HG03095 (cell line): ENCODE data around the gene ELAVL2.

Source experiments
- ATAC-seq: cut with Tn5 transposase; IDR thresholded peaks from one replicate; pipeline ENCODE4 v1.9.1; 2021; ENCODE audit warnings: moderate library complexity; ENCODE audit not compliant: unreplicated experiment

The ELAVL2 gene

GRCh38 chr9:23774266-23774665 lies 51.8 kb downstream of the ELAVL2 start:
- no peak for ATAC-seq

- no peak for ATAC-seq
Measured at GRCh38 chr9:23772385-23772783, 53.7 kb downstream of the ELAVL2 start.

DNA sequence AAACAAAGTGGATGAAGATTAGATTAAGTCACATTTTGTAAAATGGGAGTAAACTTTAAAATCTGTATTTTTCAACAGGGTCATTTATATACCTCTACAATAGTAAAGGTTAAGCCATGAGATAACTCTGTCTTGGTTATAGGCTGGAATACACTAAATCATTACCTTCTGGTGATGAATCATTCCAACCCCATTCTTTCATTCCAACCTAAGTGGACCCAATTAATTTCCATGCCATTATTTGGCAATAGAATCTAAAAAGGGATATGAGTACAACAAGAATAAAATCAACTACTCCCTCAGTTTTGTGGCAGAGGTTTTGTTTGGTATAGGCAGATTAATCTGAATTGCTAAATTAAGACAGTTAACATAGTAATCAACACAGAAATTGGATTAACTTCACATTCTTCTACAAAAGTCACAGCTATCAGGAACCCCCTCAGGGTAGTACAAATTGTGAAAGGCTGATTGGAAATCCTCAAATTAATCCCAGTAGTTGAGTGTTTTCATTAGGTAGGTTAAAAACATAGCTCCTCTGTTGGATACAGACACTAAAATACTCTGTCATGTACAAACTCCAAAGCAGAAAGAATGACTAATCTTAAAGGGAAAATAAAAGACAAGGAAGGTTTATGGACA lies 54.2 kb downstream of the ELAVL2 start:
- ATAC-seq, result no peak

GRCh38 chr9:23769307-23769935 lies 56.6 kb downstream of the ELAVL2 start:
- no peak for ATAC-seq

GRCh38 chr9:23768861-23769260 lies 57.2 kb downstream of the ELAVL2 start:
- ATAC-seq, result no peak

- no peak for ATAC-seq
Measured at GRCh38 chr9:23766613-23767012, 59.4 kb downstream of the ELAVL2 start.

GRCh38 chr9:23765561-23765960 lies 60.5 kb downstream of the ELAVL2 start:
- no peak for ATAC-seq

DNA sequence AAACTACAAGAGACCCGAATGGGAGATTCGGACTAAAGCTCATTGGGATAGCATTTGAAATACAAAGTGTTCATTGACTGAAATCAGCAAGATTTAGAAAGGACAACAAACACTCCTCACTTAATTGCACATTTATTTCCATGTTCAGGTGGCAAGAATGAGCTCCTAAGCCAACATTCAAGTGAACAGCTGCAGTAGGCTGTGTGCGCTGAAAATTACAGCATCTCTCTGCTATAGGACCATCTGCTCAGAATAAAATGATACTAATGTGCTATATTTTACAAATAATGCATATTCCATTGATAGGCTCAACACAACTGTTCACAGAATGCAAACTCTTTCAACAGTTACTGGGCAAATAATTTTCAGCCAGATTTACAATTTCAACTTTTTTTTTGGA lies 61.8 kb downstream of the ELAVL2 start:
- ATAC-seq, result no peak

DNA sequence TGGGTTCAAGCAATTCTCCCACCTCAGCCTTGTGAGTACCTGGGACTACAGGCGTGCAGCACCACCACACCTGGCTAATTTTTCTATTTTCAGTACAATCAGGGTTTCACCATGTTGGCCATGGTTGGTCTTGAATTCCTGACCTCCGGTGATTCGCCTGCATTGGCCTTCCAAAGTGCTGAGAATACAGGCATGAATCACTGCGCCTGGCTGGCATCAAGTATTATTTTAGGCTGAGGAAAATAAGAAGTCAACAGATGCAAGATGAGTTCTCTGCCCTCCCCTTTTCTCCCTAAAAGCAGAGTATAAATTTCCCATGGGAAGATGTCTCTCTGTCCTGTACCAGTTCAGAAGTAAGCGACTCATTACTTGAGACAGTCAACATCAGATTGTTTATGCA lies 71.5 kb downstream of the ELAVL2 start:
- no peak for ATAC-seq

DNA sequence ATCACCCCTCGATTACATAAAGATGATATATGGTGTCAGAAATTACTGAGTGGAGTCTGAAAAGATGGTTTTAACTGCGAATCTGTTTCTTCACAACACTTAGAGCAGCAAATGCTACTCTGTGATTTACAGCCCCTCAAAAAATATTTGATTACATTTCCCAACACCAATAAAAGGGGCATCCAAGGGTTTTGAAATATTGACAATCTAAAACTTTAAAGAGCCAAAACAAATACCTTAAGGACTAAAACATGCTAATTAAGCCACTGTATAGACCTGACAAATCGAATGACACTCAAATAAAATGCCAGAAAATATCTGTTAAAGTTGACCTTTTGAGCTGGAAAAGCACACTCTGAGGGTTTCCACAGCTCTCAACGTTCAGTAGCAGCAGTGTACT lies 73.2 kb downstream of the ELAVL2 start:
- no peak for ATAC-seq

GRCh38 chr9:23751633-23752032 lies 74.4 kb downstream of the ELAVL2 start:
- no peak for ATAC-seq

DNA sequence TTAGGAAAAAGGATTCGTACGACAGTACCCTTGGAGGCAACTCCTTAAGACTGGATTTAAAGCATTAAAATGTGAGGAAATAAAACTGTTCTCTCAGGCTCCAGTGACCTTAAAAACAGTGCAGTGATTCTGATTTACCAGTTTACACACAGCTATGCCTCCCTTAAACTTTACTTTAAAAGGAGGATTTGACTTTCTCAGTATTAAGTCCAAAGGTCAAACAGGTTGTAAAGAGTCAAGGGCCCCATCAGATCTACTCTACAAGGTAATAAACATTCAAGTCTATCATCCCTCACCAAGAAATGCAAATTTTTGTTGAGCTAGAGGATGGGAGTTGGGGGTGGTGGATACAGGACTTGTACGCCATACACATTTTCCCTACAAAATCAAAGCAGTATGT lies 75.2 kb downstream of the ELAVL2 start:
- no peak for ATAC-seq

GRCh38 chr9:23747088-23748075 lies 78.7 kb downstream of the ELAVL2 start:
- ATAC-seq, result no peak

DNA sequence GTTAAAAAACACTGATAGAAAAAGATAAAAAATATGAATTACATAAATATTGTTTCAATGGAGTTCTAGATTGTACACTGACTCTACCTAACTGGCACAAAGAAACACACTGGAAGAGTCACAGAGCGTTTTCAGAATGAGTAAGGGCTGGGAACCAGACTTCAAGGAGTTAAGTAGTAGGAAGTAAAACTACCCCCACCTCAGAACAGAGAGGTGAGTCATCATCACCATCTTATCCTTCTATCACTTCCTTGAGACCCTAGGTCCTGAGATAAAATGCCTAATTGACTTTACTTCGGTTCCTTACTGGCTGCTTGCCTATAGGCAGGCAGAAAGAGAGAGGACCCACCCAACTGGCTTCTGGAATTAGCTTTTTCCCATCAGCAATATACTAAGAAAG lies 79.7 kb downstream of the ELAVL2 start:
- no peak for ATAC-seq

DNA sequence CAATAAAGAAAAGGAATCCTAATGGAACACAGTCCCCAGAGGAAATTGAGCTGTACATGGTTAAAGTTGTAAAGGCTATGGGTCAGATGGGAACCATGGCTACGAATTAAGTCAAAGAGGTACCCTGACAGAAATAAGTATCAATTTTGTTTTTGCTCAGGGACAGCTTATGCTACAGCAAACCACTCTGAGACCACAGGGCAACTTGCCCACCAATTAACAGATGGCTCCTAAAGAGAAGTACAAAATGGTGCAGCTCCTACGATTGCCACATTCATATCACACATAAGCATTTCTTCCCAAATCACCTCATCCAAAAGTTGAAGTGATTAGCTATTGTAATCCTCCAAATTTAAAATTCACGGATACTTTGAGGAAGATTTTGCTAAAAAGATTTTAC lies 83.0 kb downstream of the ELAVL2 start:
- ATAC-seq, result no peak

DNA sequence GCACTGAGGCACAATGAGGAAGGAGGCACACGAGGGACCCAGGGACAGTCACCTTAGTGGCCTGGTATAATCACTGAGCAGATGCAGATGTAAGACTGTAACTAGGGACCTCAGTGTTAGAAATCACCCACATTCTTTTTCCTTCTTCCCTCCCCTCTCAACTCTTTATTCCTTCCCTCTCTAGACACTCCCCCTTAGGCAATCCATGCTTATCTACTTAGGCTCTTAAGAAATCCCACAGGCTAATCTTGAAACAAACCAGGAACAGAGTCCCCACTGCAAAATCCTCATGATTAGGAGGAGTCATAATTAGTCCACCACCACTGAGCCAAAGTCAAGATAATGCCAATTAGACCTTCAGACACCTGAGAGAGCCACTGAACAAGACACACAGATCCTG lies 84.7 kb downstream of the ELAVL2 start:
- ATAC-seq, result no peak

GRCh38 chr9:23740531-23740930 lies 85.5 kb downstream of the ELAVL2 start:
- no peak for ATAC-seq

DNA sequence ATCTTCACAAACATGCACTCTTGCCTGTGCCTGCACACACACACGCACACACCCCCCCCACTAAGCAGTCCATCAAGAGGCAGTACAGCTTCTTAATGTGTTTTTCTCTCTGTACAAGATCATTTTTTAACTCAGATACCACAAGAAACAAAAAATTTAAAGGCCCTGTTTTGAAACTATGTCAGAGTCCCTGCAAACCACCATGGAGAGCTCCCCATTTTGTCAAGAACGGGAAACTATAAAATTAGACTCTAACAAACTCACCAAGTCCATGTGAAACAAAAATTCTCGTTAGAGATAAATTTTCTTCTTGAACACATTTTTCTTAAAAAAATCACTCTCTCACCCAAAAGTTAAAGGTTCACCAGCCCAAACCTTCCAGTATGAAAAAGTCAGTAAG lies 86.3 kb downstream of the ELAVL2 start:
- ATAC-seq, result no peak

DNA sequence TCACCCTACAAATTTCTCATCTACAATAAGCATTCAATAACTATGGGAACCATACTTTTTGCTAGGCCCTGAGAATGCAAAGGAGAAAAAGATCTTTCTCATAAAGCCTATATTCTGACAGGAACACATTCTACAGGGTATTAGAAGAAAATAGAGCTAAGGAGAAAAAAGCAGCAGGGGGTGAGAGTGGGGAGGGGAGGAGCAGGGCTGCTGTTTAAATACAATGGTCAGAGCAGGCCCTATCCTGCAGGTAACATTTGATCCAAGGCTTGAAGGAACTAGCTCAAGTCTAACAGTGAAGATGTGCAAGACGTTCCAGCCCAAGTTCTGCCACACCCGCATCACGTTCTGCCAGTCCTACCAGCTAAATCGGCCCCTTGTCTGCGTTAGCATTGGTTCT lies 89.7 kb downstream of the ELAVL2 start:
- ATAC-seq, result no peak

- no peak for ATAC-seq
Measured at GRCh38 chr9:23733495-23734078, 92.5 kb downstream of the ELAVL2 start.

DNA sequence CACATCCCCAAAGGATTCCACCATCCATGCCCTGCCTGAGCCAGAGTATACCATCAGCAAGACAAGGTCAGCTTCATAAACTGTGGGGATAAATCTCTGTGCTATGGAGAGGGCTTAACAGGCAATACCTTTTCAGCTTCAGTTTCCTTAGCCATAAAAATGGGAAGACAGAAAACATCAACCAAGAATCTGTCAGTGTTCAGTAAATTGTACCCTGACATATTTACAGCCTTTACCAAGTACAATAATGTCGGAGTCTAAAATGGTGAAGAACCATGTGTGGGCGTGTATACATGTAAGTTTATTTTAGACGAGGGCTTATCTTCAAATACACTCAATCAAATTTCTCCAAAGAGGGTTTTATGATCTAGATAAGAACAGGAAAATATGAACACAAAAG lies 94.7 kb downstream of the ELAVL2 start:
- ATAC-seq, result no peak
